HepG2 (cell line): ENCODE measurements around the gene SETD1B. TPM values are rescaled to one million over a fixed set of nuclear protein-coding genes. Genes with fewer than 3 reads are reported as not detected.

Experiments used
- AGO1 ChIP-seq: fragments of 200-400 bp; formaldehyde crosslinking; IDR thresholded peaks from 2 replicates; pipeline ENCODE4 v1.6.1; 2017; ENCODE audit warnings: mild to moderate bottlenecking, low read depth, low read length, moderate library complexity; ENCODE audit not compliant: poor library complexity, severe bottlenecking
- ATF7-NPFF ChIP-seq: sonication (generic); formaldehyde crosslinking; IDR thresholded peaks from 2 replicates; pipeline ENCODE4 v1.8.1; 2023; ENCODE audit warnings: mild to moderate bottlenecking, low read depth, missing genetic modification reagents, moderate library complexity
- CHD2 ChIP-seq: IDR thresholded peaks from 2 replicates; pipeline ENCODE4 v1.6.1; 2011; ENCODE audit warnings: low read depth, low read length, improper control_type of control experiment
- EHMT2 ChIP-seq: fragments of 200-600 bp; sonication (generic); IDR thresholded peaks from 2 replicates; pipeline ENCODE4 v1.7.0; 2017; ENCODE audit warnings: antibody characterized with exemption, low read depth, low read length, borderline replicate concordance
- FOXP1 ChIP-seq, 2 experiments: fragments of 450-650 bp in 1 of 2; IDR thresholded peaks; 2 replicates each; pipeline ENCODE4 v1.6.1; 2017 to 2018; ENCODE audit warnings: antibody characterized with exemption in 1 of 2
- NFE2 ChIP-seq: sonication (generic); formaldehyde crosslinking; IDR thresholded peaks from 2 replicates; pipeline ENCODE4 v1.4.0; 2020; ENCODE audit warnings: missing genetic modification reagents
- NR2C2 ChIP-seq: sonication (generic); formaldehyde crosslinking; IDR thresholded peaks from 2 replicates; pipeline ENCODE4 v1.4.0; 2020; ENCODE audit warnings: missing genetic modification reagents, mild to moderate bottlenecking, moderate library complexity, borderline replicate concordance
- SIX4 ChIP-seq: sonication (generic); formaldehyde crosslinking; IDR thresholded peaks from 2 replicates; pipeline ENCODE4 v1.4.0; 2020; ENCODE audit warnings: missing genetic modification reagents
- SKI ChIP-seq: fragments of 450-650 bp; IDR thresholded peaks from one replicate; pipeline ENCODE4 v1.6.1; 2018; ENCODE audit warnings: mild to moderate bottlenecking; ENCODE audit not compliant: partially characterized antibody
- SPEN ChIP-seq: sonication (generic); formaldehyde crosslinking; IDR thresholded peaks from 2 replicates; pipeline ENCODE4 v1.5.1; 2020; ENCODE audit warnings: low read depth, mild to moderate bottlenecking, missing genetic modification reagents
- SYNCRIP ChIP-seq: fragments of 200-400 bp; formaldehyde crosslinking; IDR thresholded peaks from 2 replicates; pipeline ENCODE4 v1.6.1; 2018; ENCODE audit warnings: mild to moderate bottlenecking, low read depth, low read length; ENCODE audit not compliant: insufficient read depth
- TAF15 ChIP-seq: fragments of 200-400 bp; formaldehyde crosslinking; IDR thresholded peaks from one replicate; pipeline ENCODE4 v1.6.1; 2018; ENCODE audit warnings: mild to moderate bottlenecking, low read depth, low read length; ENCODE audit not compliant: poor library complexity, severe bottlenecking
- ZNF234 ChIP-seq: sonication (generic); formaldehyde crosslinking; conservative IDR thresholded peaks from 2 replicates; pipeline ENCODE4 v1.5.1; 2020; ENCODE audit warnings: mild to moderate bottlenecking, missing genetic modification reagents
- ZNF34 ChIP-seq: sonication (generic); formaldehyde crosslinking; IDR thresholded peaks from 2 replicates; pipeline ENCODE4 v1.4.0; 2020; ENCODE audit warnings: mild to moderate bottlenecking, missing genetic modification reagents, borderline replicate concordance
- ZNF670 ChIP-seq: sonication (generic); formaldehyde crosslinking; IDR thresholded peaks from 2 replicates; pipeline ENCODE4 v1.8.0; 2022; ENCODE audit warnings: mild to moderate bottlenecking, missing genetic modification reagents, borderline replicate concordance
- ZNF766 ChIP-seq: sonication (generic); formaldehyde crosslinking; IDR thresholded peaks from 2 replicates; pipeline ENCODE4 v1.5.0; 2020; ENCODE audit warnings: missing genetic modification reagents, borderline replicate concordance
- ZSCAN20 ChIP-seq: sonication (generic); formaldehyde crosslinking; IDR thresholded peaks from 2 replicates; pipeline ENCODE4 v1.4.0; 2020; ENCODE audit warnings: missing genetic modification reagents, mild to moderate bottlenecking, borderline replicate concordance
- polyA plus RNA-seq, 8 experiments: library from polyadenylated mRNA; depleted of rRNA in 3 of 8; stranded (reverse) in 7 of 8; unstranded in 1 of 8; fragments of >200 nt; fragmentation: Illumina TruSeq in 4 of 8; extraction: Trizol in 4 of 8; gene quantifications; 2 replicates each; pipeline versions ENCODE4 v1.2.1 to v1.2.3, GENCODE V29; 2011 to 2016; ENCODE audit warnings: low read depth in 4 of 8, missing spikeins in 1 of 8, mixed read lengths in 1 of 8; ENCODE audit not compliant: insufficient read depth in 1 of 8
- total RNA-seq, 5 experiments: library from RNA; depleted of rRNA; stranded (reverse); fragments of >200 nt; fragmentation: Illumina TruSeq; extraction: Trizol; gene quantifications; 2 replicates each; pipeline ENCODE4 v1.2.3, GENCODE V29; 2016; ENCODE audit warnings: low read depth in 1 of 5
- TF ChIP-seq, protein P1 (sequence below): sonication (generic); formaldehyde crosslinking; IDR thresholded peaks from 2 replicates; pipeline ENCODE4 v1.4.0; 2020; ENCODE audit warnings: missing genetic modification reagents; ENCODE audit errors: not compliant biosample characterization
- TF ChIP-seq, protein P2 (sequence below): IDR thresholded peaks from 2 replicates; pipeline ENCODE4 v1.6.1; 2016; ENCODE audit warnings: missing compliant biosample characterization, missing genetic modification reagents, borderline replicate concordance
- TF ChIP-seq, protein P3 (sequence below): sonication (generic); formaldehyde crosslinking; IDR thresholded peaks from 2 replicates; pipeline ENCODE4 v1.4.0; 2020; ENCODE audit warnings: missing genetic modification reagents
- TF ChIP-seq, protein P4 (sequence below): sonication (generic); formaldehyde crosslinking; IDR thresholded peaks from 2 replicates; pipeline ENCODE4 v1.8.1; 2022; ENCODE audit warnings: mild to moderate bottlenecking, missing genetic modification reagents

Gene SETD1B
- total and polyA plus RNA-seq, 2 of the 13 experiments (the other 11 are each of a cell fraction or from before 2014, with no cell fraction given): 1.1 to 1.4 TPM

- TF ChIP-seq NR2C2 (CRISPR knock-in tag): no peak; the same call in 1 of the 2 replicates
- no peak for TF ChIP-seq ZNF670 (CRISPR knock-in tag)
- no peak for TF ChIP-seq CHD2
- TF ChIP-seq, protein P1, sequence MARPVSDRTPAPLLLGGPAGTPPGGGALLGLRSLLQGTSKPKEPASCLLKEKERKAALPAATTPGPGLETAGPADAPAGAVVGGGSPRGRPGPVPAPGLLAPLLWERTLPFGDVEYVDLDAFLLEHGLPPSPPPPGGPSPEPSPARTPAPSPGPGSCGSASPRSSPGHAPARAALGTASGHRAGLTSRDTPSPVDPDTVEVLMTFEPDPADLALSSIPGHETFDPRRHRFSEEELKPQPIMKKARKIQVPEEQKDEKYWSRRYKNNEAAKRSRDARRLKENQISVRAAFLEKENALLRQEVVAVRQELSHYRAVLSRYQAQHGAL: peak; percentile 24
- TF ChIP-seq ZNF766 (CRISPR knock-in tag): no peak
- TF ChIP-seq, protein P2, sequence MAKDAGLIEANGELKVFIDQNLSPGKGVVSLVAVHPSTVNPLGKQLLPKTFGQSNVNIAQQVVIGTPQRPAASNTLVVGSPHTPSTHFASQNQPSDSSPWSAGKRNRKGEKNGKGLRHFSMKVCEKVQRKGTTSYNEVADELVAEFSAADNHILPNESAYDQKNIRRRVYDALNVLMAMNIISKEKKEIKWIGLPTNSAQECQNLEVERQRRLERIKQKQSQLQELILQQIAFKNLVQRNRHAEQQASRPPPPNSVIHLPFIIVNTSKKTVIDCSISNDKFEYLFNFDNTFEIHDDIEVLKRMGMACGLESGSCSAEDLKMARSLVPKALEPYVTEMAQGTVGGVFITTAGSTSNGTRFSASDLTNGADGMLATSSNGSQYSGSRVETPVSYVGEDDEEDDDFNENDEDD (CRISPR knock-in tag): no peak
- no peak for TF ChIP-seq ATF7-NPFF (CRISPR knock-in tag)
- TF ChIP-seq ZSCAN20 (CRISPR knock-in tag): no peak
- TF ChIP-seq EHMT2: no peak
- peak; percentile 72; the same call in 1 of the 2 replicates for TF ChIP-seq NFE2 (CRISPR knock-in tag)
- TF ChIP-seq, protein P3, sequence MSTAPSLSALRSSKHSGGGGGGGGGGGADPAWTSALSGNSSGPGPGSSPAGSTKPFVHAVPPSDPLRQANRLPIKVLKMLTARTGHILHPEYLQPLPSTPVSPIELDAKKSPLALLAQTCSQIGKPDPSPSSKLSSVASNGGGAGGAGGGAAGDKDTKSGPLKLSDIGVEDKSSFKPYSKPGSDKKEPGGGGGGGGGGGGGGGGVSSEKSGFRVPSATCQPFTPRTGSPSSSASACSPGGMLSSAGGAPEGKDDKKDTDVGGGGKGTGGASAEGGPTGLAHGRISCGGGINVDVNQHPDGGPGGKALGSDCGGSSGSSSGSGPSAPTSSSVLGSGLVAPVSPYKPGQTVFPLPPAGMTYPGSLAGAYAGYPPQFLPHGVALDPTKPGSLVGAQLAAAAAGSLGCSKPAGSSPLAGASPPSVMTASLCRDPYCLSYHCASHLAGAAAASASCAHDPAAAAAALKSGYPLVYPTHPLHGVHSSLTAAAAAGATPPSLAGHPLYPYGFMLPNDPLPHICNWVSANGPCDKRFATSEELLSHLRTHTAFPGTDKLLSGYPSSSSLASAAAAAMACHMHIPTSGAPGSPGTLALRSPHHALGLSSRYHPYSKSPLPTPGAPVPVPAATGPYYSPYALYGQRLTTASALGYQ: no peak
- no peak for TF ChIP-seq SIX4 (CRISPR knock-in tag)
- no peak for TF ChIP-seq ZNF234 (CRISPR knock-in tag)
- TF ChIP-seq SKI: no peak
- TF ChIP-seq, protein P4, sequence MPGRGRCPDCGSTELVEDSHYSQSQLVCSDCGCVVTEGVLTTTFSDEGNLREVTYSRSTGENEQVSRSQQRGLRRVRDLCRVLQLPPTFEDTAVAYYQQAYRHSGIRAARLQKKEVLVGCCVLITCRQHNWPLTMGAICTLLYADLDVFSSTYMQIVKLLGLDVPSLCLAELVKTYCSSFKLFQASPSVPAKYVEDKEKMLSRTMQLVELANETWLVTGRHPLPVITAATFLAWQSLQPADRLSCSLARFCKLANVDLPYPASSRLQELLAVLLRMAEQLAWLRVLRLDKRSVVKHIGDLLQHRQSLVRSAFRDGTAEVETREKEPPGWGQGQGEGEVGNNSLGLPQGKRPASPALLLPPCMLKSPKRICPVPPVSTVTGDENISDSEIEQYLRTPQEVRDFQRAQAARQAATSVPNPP (CRISPR knock-in tag): no peak
- TF ChIP-seq ZNF34 (CRISPR knock-in tag): no peak
- no peak for TF ChIP-seq FOXP1 (IDR thresholded peaks at IDR 0.05)
- no peak for TF ChIP-seq FOXP1 (CRISPR knock-in tag; IDR thresholded peaks at IDR 0.05)
- no peak for TF ChIP-seq SYNCRIP
- TF ChIP-seq TAF15: no peak
- TF ChIP-seq SPEN: no peak
- TF ChIP-seq AGO1: no peak
Observed at GRCh38 chr12:121800694-121801594, 2.9 kb upstream of the SETD1B start (continued).
